Spinal cord (tissue), 10 donors: ENCODE results near the gene GSTM2. TPM values are rescaled to one million over a fixed set of nuclear protein-coding genes. Genes with fewer than 3 reads are reported as not detected.
"Not testable (repeated sequence)": the region's sequence is repeated elsewhere in the genome, so short reads cannot be mapped to it uniquely, and the experiment has no call there.

ENCODE experiments used
- DNase-seq, 6 donors: peaks; one replicate each; pipeline versions ENCODE4 v3.0.0 to v3.0.0-alpha.2; 2013 to 2015; ENCODE audit warnings: low spot score in 6 of 6, low read depth in 4 of 6
- H3K27ac ChIP-seq: one replicate; pipeline ENCODE4 v1.5.1; 2013; ENCODE audit warnings: low read depth, low read length, control low read depth
- H3K27me3 ChIP-seq: one replicate; pipeline ENCODE4 v1.6.1; 2013; ENCODE audit warnings: low read length; ENCODE audit not compliant: control insufficient read depth, insufficient read depth
- H3K36me3 ChIP-seq: one replicate; pipeline ENCODE4 v1.6.1; 2013; ENCODE audit warnings: low read length; ENCODE audit not compliant: control insufficient read depth, insufficient read depth
- H3K4me1 ChIP-seq: one replicate; pipeline ENCODE4 v1.6.1; 2013; ENCODE audit warnings: low read length; ENCODE audit not compliant: control insufficient read depth, insufficient read depth
- H3K4me3 ChIP-seq: one replicate; pipeline ENCODE4 v1.5.1; 2013; ENCODE audit warnings: low read depth, low read length, control low read depth
- H3K9me3 ChIP-seq: one replicate; pipeline ENCODE4 v1.6.1; 2013; ENCODE audit warnings: low read length; ENCODE audit not compliant: control insufficient read depth, insufficient read depth
- WGBS: methylation state at CpG from one replicate; pipeline ENCODE4 v1.1.5; 2013; ENCODE audit warnings: missing lambda C conversion rate; ENCODE audit not compliant: insufficient coverage; 5-methylcytosine and 5-hydroxymethylcytosine counted together
- polyA plus RNA-seq, 2 donors: library from polyadenylated mRNA; unstranded; fragments of 120-200 nt; gene quantifications; one replicate each; pipeline ENCODE4 v1.2.1, GENCODE V29; 2013; ENCODE audit not compliant: insufficient read length in 2 of 2
- total RNA-seq, 2 donors: library from RNA; depleted of rRNA in 1 of 2; stranded (reverse); fragments of 120-200 nt in 1 of 2; fragments of >200 nt in 1 of 2; gene quantifications; one replicate each; pipeline versions ENCODE4 v1.2.3 to v1.2.4, GENCODE V29; 2013 to 2014
- donor health status: healthy.

Gene GSTM2
- total and polyA plus RNA-seq, 4 donors: 50.6 to 212 (median 135) TPM

- Histone ChIP-seq H3K9me3 (no peaks in the 10 kb centered on the region), H3K4me3 (no peak overlapping the region), H3K4me1 (no peaks in the 10 kb centered on the region), H3K36me3 (peaks cover 5% of the 10 kb centered on the region), H3K27me3 (no peaks in the 10 kb centered on the region), H3K27ac (no peak overlapping the region)
- DNase-seq: peak in 1 of 6 donors; percentile 27
- no CpG with 5 or more reads among the region's 6 CpGs for WGBS
Measured at GRCh38 chr1:109689844-109690405, 22.1 kb downstream of the GSTM2 start.

DNA sequence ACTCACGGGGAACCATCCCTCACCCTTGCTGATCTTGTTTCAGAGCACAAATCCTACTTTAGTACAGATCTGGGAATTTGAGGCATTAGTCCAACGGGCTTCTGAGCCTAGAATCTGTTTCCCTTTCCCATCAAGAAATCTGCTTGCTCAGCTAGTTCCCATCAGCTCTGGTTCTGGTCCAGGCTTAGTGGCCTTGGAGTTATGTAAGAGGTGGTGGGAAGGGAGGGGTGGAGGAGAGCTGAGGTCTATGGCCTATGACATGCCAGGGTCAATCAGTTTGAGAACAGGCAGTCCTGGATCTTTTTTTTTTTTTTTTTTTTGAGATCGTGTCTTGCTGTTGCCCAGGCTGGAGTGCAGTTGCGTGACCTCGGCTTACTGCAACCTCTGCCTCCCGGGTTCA is 23.9 kb downstream of the GSTM2 start:
- peaks cover 5% of the 10 kb centered on the region for H3K36me3 ChIP-seq
- H3K4me1 ChIP-seq: no peaks in the 10 kb centered on the region
- no peak overlapping the region for H3K4me3 ChIP-seq
- H3K27ac ChIP-seq: no peak overlapping the region
- WGBS: no CpG with 5 or more reads among the region's 6 CpGs
- DNase-seq: no peak
- H3K9me3 ChIP-seq: no peaks in the 10 kb centered on the region
- no peaks in the 10 kb centered on the region for H3K27me3 ChIP-seq

GRCh38 chr1:109694400-109694799 is 26.5 kb downstream of the GSTM2 start:
- H3K36me3 ChIP-seq, H3K9me3 ChIP-seq, H3K27me3 ChIP-seq, H3K27ac ChIP-seq, DNase-seq, H3K4me1 ChIP-seq, H3K4me3 ChIP-seq: not testable (repeated sequence)
- WGBS: no CpG with 5 or more reads among the region's 5 CpGs

GRCh38 chr1:109695138-109695537 is 27.3 kb downstream of the GSTM2 start:
- not testable (repeated sequence) for H3K36me3 ChIP-seq, H3K4me1 ChIP-seq, H3K27ac ChIP-seq, DNase-seq, H3K27me3 ChIP-seq, H3K9me3 ChIP-seq, H3K4me3 ChIP-seq
- WGBS: no CpG with 5 or more reads among the region's 3 CpGs

DNA sequence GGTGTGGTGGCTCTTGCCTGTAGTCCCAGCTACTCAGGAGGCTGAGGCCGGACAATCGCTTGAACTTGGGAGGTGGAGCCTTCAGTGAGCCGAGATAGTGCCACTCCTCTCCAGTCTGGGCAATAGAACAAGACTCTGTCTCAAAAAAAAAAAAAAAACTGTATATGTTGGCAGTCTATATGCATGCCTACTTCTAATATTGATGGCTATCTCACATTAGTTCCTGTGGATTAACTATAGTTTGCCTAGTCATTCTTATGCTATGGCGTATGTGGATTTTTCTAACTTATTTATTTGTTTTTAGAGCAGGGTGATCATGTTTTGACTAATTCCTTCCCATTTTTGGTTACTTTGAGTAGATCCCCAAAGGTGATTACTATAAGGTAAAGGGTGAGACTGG is 29.2 kb downstream of the GSTM2 start:
- DNase-seq: no peak
- H3K9me3 ChIP-seq: no peaks in the 10 kb centered on the region
- H3K36me3 ChIP-seq: no peaks in the 10 kb centered on the region
- no peak overlapping the region for H3K4me3 ChIP-seq
- no CpG with 5 or more reads among the region's 4 CpGs for WGBS
- H3K4me1 ChIP-seq: no peaks in the 10 kb centered on the region
- H3K27ac ChIP-seq: no peak overlapping the region
- H3K27me3 ChIP-seq: no peaks in the 10 kb centered on the region

DNA sequence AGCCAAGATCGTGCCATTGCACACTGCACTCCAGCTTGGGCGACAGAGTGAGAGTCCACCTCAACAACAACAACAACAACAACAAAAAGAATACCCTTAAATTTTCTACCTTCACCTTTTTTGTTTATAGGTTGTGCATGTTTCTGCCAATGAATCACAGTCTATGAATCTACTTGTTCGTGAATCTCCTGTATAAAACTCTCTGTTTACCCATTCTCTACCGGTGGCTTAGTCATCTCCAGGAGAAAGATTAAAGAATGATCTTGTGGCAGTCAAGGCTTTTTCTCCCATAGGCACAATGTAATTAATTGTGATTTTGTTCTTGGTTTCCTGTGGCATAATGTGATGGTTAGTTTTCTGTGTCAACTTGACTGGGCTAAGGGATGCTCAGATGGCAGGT is 30.0 kb downstream of the GSTM2 start:
- not testable (repeated sequence) for H3K27me3 ChIP-seq, H3K9me3 ChIP-seq, H3K4me3 ChIP-seq, H3K4me1 ChIP-seq, H3K36me3 ChIP-seq, H3K27ac ChIP-seq, DNase-seq
- WGBS: no CpG with 5 or more reads among the region's 4 CpGs

GRCh38 chr1:109702940-109703339 is 35.1 kb downstream of the GSTM2 start:
- H3K4me3 ChIP-seq, H3K36me3 ChIP-seq, H3K27ac ChIP-seq, H3K9me3 ChIP-seq, H3K4me1 ChIP-seq, DNase-seq, H3K27me3 ChIP-seq: not testable (repeated sequence)
- 100% methylated on average over 2 of the region's 3 CpGs for WGBS

GRCh38 chr1:109704173-109704572 is 36.3 kb downstream of the GSTM2 start:
- DNase-seq: peak in 1 of 6 donors; percentile 34
- no peaks in the 10 kb centered on the region for H3K27me3 ChIP-seq
- no peak overlapping the region for H3K4me3 ChIP-seq
- H3K9me3 ChIP-seq: peaks cover 1% of the 10 kb centered on the region
- no peak overlapping the region for H3K27ac ChIP-seq
- H3K4me1 ChIP-seq: no peaks in the 10 kb centered on the region
- WGBS: 66% methylated on average over 8 of the region's 8 CpGs
- no peaks in the 10 kb centered on the region for H3K36me3 ChIP-seq

DNA sequence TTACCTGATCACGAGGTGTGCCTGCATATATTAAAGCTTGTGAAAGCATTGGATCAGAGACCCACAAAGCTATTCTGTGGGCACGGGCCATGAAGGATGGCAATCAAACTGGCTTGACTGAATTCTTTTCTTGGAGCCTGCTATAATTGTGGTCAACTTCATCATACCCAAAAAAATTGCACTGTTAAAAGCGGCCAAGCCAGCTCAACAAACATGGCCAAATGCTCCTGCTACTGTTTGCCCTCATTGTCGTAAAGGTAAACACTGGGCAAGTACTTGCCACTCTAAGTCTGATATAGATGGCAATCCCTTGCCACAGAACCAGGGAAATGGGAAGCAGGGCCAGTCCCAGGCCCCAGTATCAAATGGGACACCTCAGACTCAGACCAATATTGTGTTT is 37.6 kb downstream of the GSTM2 start:
- 88% methylated on average over 4 of the region's 4 CpGs for WGBS
- no peak for DNase-seq
- no peaks in the 10 kb centered on the region for H3K27me3 ChIP-seq
- no peak overlapping the region for H3K27ac ChIP-seq
- H3K36me3 ChIP-seq: no peaks in the 10 kb centered on the region
- peaks cover 1% of the 10 kb centered on the region for H3K9me3 ChIP-seq
- H3K4me1 ChIP-seq: no peaks in the 10 kb centered on the region
- no peak overlapping the region for H3K4me3 ChIP-seq

- not testable (repeated sequence) for H3K36me3 ChIP-seq, H3K9me3 ChIP-seq, H3K27ac ChIP-seq, H3K4me3 ChIP-seq, H3K4me1 ChIP-seq, DNase-seq, H3K27me3 ChIP-seq
- WGBS: 83% methylated on average over 1 of the region's 4 CpGs
Measured at GRCh38 chr1:109708949-109709348, 41.1 kb downstream of the GSTM2 start.
